ENCODE measurements around the gene SLAMF1.

SLAMF1 gene

GRCh38 chr1:160614410-160614809 lies 32.4 kb downstream of the SLAMF1 start:
- Histone ChIP-seq H3K4me1 (ENCODE audit: control insufficient read depth, insufficient read depth, low read length) (no peaks in the 10 kb centered on the region), H3K27me3 (ENCODE audit: control insufficient read depth, insufficient read depth, low read length) (no peaks in the 10 kb centered on the region), H3K9me3 (ENCODE audit: control insufficient read depth, low read length) (no peaks in the 10 kb centered on the region), H3K36me3 (ENCODE audit: control insufficient read depth, insufficient read depth, low read length) (no peaks in the 10 kb centered on the region), H3K9ac (ENCODE audit: low read length) (no peak overlapping the region), H3K4me3 (ENCODE audit: low read length) (no peak overlapping the region)

- no peaks in the 10 kb centered on the region for H3K36me3 ChIP-seq (ENCODE audit: control insufficient read depth, insufficient read depth, low read length)
- no peaks in the 10 kb centered on the region for H3K27me3 ChIP-seq (ENCODE audit: control insufficient read depth, insufficient read depth, low read length)
- no peaks in the 10 kb centered on the region for H3K9me3 ChIP-seq (ENCODE audit: control insufficient read depth, low read length)
- no peaks in the 10 kb centered on the region for H3K4me1 ChIP-seq (ENCODE audit: control insufficient read depth, insufficient read depth, low read length)
- no peak overlapping the region for H3K9ac ChIP-seq (ENCODE audit: low read length)
- H3K4me3 ChIP-seq (ENCODE audit: low read length) = no peak overlapping the region
Measured at GRCh38 chr1:160612613-160613218, 34.1 kb downstream of the SLAMF1 start.

- Histone ChIP-seq H3K4me3 (ENCODE audit: low read length) (no peak overlapping the region), H3K27me3 (ENCODE audit: control insufficient read depth, insufficient read depth, low read length) (no peaks in the 10 kb centered on the region), H3K9ac (ENCODE audit: low read length) (no peak overlapping the region), H3K4me1 (ENCODE audit: control insufficient read depth, insufficient read depth, low read length) (peaks cover 4% of the 10 kb centered on the region), H3K36me3 (ENCODE audit: control insufficient read depth, insufficient read depth, low read length) (no peaks in the 10 kb centered on the region), H3K9me3 (ENCODE audit: control insufficient read depth, low read length) (no peaks in the 10 kb centered on the region)
Measured at GRCh38 chr1:160610569-160611242, 36.1 kb downstream of the SLAMF1 start.

GRCh38 chr1:160608941-160609340 lies 37.9 kb downstream of the SLAMF1 start:
- Histone ChIP-seq H3K9ac (ENCODE audit: low read length) (no peak overlapping the region), H3K4me3 (ENCODE audit: low read length) (no peak overlapping the region), H3K27me3 (ENCODE audit: control insufficient read depth, insufficient read depth, low read length) (no peaks in the 10 kb centered on the region), H3K4me1 (ENCODE audit: control insufficient read depth, insufficient read depth, low read length) (peaks cover 4% of the 10 kb centered on the region), H3K36me3 (ENCODE audit: control insufficient read depth, insufficient read depth, low read length) (no peaks in the 10 kb centered on the region), H3K9me3 (ENCODE audit: control insufficient read depth, low read length) (no peaks in the 10 kb centered on the region)

GRCh38 chr1:160608514-160608913 lies 38.3 kb downstream of the SLAMF1 start:
- Histone ChIP-seq H3K9me3 (ENCODE audit: control insufficient read depth, low read length) (no peaks in the 10 kb centered on the region), H3K4me1 (ENCODE audit: control insufficient read depth, insufficient read depth, low read length) (peaks cover 4% of the 10 kb centered on the region), H3K4me3 (ENCODE audit: low read length) (no peak overlapping the region), H3K9ac (ENCODE audit: low read length) (no peak overlapping the region), H3K27me3 (ENCODE audit: control insufficient read depth, insufficient read depth, low read length) (no peaks in the 10 kb centered on the region), H3K36me3 (ENCODE audit: control insufficient read depth, insufficient read depth, low read length) (no peaks in the 10 kb centered on the region)

GRCh38 chr1:160608057-160608456 lies 38.8 kb downstream of the SLAMF1 start:
- H3K9me3 ChIP-seq (ENCODE audit: control insufficient read depth, low read length) = no peaks in the 10 kb centered on the region
- no peak overlapping the region for H3K4me3 ChIP-seq (ENCODE audit: low read length)
- H3K9ac ChIP-seq (ENCODE audit: low read length) = no peak overlapping the region
- H3K36me3 ChIP-seq (ENCODE audit: control insufficient read depth, insufficient read depth, low read length) = no peaks in the 10 kb centered on the region
- no peaks in the 10 kb centered on the region for H3K27me3 ChIP-seq (ENCODE audit: control insufficient read depth, insufficient read depth, low read length)
- peaks cover 4% of the 10 kb centered on the region for H3K4me1 ChIP-seq (ENCODE audit: control insufficient read depth, insufficient read depth, low read length)

GRCh38 chr1:160607672-160608032 lies 39.2 kb downstream of the SLAMF1 start:
- Histone ChIP-seq H3K9me3 (ENCODE audit: control insufficient read depth, low read length) (no peaks in the 10 kb centered on the region), H3K27me3 (ENCODE audit: control insufficient read depth, insufficient read depth, low read length) (no peaks in the 10 kb centered on the region), H3K9ac (ENCODE audit: low read length) (no peak overlapping the region), H3K4me1 (ENCODE audit: control insufficient read depth, insufficient read depth, low read length) (peaks cover 4% of the 10 kb centered on the region), H3K4me3 (ENCODE audit: low read length) (no peak overlapping the region), H3K36me3 (ENCODE audit: control insufficient read depth, insufficient read depth, low read length) (no peaks in the 10 kb centered on the region)

- H3K4me3 ChIP-seq (ENCODE audit: low read length) = no peak overlapping the region
- H3K9me3 ChIP-seq (ENCODE audit: control insufficient read depth, low read length) = no peaks in the 10 kb centered on the region
- no peaks in the 10 kb centered on the region for H3K27me3 ChIP-seq (ENCODE audit: control insufficient read depth, insufficient read depth, low read length)
- no peaks in the 10 kb centered on the region for H3K36me3 ChIP-seq (ENCODE audit: control insufficient read depth, insufficient read depth, low read length)
- no peak overlapping the region for H3K9ac ChIP-seq (ENCODE audit: low read length)
- H3K4me1 ChIP-seq (ENCODE audit: control insufficient read depth, insufficient read depth, low read length) = peaks cover 4% of the 10 kb centered on the region
Measured at GRCh38 chr1:160607011-160607671, 39.7 kb downstream of the SLAMF1 start.

GRCh38 chr1:160606611-160607010 lies 40.2 kb downstream of the SLAMF1 start:
- Histone ChIP-seq H3K4me1 (ENCODE audit: control insufficient read depth, insufficient read depth, low read length) (peaks cover 4% of the 10 kb centered on the region), H3K27me3 (ENCODE audit: control insufficient read depth, insufficient read depth, low read length) (no peaks in the 10 kb centered on the region), H3K9ac (ENCODE audit: low read length) (no peak overlapping the region), H3K36me3 (ENCODE audit: control insufficient read depth, insufficient read depth, low read length) (no peaks in the 10 kb centered on the region), H3K9me3 (ENCODE audit: control insufficient read depth, low read length) (no peaks in the 10 kb centered on the region), H3K4me3 (ENCODE audit: low read length) (no peak overlapping the region)

- no peaks in the 10 kb centered on the region for H3K9me3 ChIP-seq (ENCODE audit: control insufficient read depth, low read length)
- no peak overlapping the region for H3K9ac ChIP-seq (ENCODE audit: low read length)
- peaks cover 4% of the 10 kb centered on the region for H3K4me1 ChIP-seq (ENCODE audit: control insufficient read depth, insufficient read depth, low read length)
- H3K36me3 ChIP-seq (ENCODE audit: control insufficient read depth, insufficient read depth, low read length) = no peaks in the 10 kb centered on the region
- no peak overlapping the region for H3K4me3 ChIP-seq (ENCODE audit: low read length)
- no peaks in the 10 kb centered on the region for H3K27me3 ChIP-seq (ENCODE audit: control insufficient read depth, insufficient read depth, low read length)
Measured at GRCh38 chr1:160605792-160606479, 40.9 kb downstream of the SLAMF1 start.

- Histone ChIP-seq H3K4me3 (ENCODE audit: low read length) (no peak overlapping the region), H3K36me3 (ENCODE audit: control insufficient read depth, insufficient read depth, low read length) (no peaks in the 10 kb centered on the region), H3K27me3 (ENCODE audit: control insufficient read depth, insufficient read depth, low read length) (no peaks in the 10 kb centered on the region), H3K9me3 (ENCODE audit: control insufficient read depth, low read length) (no peaks in the 10 kb centered on the region), H3K4me1 (ENCODE audit: control insufficient read depth, insufficient read depth, low read length) (peaks cover 4% of the 10 kb centered on the region), H3K9ac (ENCODE audit: low read length) (no peak overlapping the region)
Measured at GRCh38 chr1:160605205-160605604, 41.6 kb downstream of the SLAMF1 start.

GRCh38 chr1:160597705-160598104 lies 49.1 kb downstream of the SLAMF1 start:
- no peak overlapping the region for H3K4me3 ChIP-seq (ENCODE audit: low read length)
- no peaks in the 10 kb centered on the region for H3K36me3 ChIP-seq (ENCODE audit: control insufficient read depth, insufficient read depth, low read length)
- no peaks in the 10 kb centered on the region for H3K9me3 ChIP-seq (ENCODE audit: control insufficient read depth, low read length)
- no peak overlapping the region for H3K9ac ChIP-seq (ENCODE audit: low read length)
- no peaks in the 10 kb centered on the region for H3K27me3 ChIP-seq (ENCODE audit: control insufficient read depth, insufficient read depth, low read length)
- H3K4me1 ChIP-seq (ENCODE audit: control insufficient read depth, insufficient read depth, low read length) = no peaks in the 10 kb centered on the region
